NCI-H748 (cell line): ENCODE results near the gene PHLPP2.

ENCODE experiments used
- DNase-seq: peaks from one replicate; lab custom pipeline; 2025; ENCODE audit not compliant: unreplicated experiment; lab: John Stamatoyannopoulos, UW

The PHLPP2 gene, protein sequence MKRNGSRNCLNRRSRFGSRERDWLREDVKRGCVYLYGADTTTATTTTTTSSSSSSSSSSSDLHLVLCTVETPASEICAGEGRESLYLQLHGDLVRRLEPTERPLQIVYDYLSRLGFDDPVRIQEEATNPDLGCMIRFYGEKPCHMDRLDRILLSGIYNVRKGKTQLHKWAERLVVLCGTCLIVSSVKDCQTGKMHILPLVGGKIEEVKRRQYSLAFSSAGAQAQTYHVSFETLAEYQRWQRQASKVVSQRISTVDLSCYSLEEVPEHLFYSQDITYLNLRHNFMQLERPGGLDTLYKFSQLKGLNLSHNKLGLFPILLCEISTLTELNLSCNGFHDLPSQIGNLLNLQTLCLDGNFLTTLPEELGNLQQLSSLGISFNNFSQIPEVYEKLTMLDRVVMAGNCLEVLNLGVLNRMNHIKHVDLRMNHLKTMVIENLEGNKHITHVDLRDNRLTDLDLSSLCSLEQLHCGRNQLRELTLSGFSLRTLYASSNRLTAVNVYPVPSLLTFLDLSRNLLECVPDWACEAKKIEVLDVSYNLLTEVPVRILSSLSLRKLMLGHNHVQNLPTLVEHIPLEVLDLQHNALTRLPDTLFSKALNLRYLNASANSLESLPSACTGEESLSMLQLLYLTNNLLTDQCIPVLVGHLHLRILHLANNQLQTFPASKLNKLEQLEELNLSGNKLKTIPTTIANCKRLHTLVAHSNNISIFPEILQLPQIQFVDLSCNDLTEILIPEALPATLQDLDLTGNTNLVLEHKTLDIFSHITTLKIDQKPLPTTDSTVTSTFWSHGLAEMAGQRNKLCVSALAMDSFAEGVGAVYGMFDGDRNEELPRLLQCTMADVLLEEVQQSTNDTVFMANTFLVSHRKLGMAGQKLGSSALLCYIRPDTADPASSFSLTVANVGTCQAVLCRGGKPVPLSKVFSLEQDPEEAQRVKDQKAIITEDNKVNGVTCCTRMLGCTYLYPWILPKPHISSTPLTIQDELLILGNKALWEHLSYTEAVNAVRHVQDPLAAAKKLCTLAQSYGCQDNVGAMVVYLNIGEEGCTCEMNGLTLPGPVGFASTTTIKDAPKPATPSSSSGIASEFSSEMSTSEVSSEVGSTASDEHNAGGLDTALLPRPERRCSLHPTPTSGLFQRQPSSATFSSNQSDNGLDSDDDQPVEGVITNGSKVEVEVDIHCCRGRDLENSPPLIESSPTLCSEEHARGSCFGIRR (N-terminal part only)

DNA sequence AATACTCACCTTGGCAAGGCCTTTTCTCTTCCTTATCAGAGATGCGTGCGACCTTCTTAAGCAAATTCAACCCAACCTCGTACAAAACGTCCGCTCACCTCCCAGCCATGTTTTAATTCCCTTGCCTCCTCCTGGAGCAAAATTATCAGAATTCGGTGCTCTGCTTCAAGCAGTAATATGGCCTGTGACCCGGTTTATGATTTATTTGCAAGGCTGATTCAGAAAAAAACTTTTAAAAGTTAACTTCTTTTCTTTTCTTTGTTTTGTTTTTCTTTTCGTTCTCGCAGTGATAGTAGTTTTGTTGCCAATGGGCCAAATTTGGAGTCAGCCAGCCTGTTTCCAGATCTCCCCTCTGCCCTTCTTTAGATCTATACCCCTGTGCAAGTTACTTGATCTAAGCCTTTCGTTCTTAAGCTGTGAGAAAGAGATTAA lies at the start of gene PHLPP2:
PHLPP2 (minus strand) TSS at position 382 of the 432 bp plus-strand sequence. CDS start 9,906 bp downstream, outside the sequence.
- no peak for DNase-seq

DNA sequence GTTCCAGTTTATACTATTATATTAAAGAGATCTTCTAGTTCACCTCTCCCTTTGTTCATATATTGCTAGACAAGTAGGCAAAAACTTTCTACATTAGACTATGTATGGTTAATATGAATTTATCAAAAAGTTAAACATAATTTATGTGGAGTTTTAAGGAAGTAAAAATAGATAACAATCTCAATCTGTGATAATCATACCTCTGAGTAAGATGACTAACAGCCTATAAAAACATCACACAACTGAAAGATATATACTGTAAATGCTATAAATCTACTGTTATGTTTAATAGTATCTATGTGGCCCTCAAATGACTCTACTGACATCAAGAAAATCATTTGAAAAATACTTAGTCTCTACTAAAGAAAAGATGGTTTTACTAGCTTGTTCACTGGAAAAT lies 47.1 kb upstream of the PHLPP2 start:
- no peak for DNase-seq

DNA sequence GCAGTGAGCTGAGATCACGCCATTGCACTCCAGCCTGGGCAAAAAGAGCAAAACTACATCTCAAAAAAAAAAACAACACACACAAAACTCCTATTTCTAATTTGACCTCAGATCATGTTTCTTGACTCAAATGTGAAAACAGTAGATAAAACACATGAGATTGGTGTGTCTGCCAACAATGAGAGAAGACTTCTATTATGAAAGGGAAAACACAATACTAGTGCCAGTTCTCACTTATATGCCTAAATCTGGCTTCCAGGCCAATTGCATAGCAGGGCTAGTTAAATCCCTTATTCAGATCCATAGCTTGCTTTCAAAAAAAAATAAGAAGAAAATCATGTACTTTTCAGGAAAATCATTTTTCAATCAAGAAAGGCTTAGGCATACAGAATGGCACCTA lies 44.7 kb upstream of the PHLPP2 start:
- DNase-seq: no peak

DNA sequence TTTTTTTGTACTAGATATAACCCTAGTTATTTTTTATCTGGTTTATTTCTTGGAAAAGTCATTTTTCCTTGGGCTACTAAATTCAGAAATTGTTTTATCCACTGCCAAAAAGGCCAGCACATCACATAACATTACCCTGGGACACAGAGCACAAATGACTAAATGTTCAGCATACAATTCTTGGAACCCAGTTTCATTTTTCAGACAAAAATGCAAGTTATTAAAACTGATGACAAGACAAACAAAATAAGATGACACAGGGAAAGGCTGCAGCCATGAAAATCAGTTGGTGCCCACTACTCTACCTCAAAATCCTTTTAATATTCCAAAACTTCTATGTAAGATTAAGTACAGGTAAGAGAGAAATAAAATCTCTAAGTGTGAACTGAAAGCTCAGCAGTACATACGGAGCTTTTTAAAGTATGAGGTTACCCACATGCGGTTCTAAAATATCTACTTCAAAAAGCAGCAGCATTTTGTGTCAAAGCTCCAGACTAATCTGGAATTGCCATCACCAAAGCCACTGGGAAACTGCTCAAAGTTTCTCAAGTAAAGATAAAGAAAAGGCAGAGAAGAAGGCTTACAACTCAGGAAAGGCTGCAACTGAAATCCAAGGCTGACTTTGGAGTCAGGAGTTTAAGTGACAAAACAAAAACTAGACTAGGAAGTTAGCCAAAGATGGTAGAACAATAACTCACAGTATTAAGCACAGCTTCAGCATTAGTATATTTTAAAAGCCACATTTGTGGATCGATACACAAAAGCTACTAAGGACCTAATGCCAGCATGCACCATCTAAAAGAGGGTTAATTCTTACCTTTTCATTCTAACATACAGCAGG lies 42.8 kb upstream of the PHLPP2 start:
- DNase-seq: no peak

DNA sequence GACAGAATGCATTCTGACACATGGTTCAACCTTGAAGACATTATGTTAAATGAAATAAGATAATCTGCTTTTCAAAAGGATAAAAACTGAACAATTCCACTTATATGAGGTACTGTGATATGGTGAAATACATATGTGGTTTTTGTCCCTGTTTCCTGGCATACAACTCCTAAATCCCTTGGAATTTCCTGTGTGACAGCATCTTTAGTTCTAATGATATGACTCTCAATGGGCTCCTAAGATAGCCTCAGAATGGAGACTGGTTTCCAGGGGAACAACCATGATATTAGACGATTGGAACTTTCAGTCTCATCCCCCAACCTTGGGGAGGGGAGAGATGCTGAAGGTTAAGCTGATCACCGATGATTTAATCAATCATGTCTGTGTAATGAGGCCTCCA lies 37.7 kb upstream of the PHLPP2 start:
- no peak for DNase-seq

DNA sequence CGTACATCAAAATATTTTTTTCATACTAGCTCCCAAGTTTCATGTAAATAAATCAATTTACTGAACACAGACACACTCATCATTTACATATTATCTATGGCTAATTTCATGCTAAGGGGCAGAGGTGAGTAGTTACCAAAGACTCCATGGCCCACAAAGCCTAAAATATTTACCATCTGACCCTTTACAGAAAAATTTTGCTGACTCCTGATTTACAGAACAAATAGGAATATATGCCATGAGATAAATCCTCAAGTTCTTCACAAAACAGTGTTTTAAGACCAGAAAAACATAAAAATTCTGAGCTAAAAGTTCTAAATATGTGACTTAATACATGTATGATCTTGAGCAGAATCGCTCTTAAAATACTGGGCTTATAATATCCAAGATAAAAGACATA lies 36.6 kb upstream of the PHLPP2 start:
- no peak for DNase-seq

DNA sequence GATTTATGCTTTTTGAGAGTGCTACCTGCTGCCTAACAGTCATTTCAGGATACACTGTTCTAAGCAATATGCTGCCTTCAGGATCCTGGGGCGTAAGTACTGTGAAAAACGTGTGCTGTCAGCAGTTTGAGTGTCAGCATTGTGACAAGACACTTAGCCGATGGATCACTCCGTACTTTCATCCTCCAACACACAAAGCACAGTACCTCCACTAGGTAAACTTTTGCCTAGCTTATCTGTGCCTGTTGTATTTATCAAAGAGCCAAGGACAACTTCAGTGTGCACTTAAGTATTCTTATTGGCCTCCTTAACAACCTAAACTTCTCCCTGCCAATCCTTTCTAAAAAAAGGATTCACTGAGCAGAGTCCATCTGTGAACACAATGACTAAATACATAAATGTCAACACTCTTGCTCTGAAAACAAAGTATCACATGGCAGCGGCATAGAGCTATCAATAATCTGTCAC lies 33.8 kb upstream of the PHLPP2 start:
- no peak for DNase-seq

DNA sequence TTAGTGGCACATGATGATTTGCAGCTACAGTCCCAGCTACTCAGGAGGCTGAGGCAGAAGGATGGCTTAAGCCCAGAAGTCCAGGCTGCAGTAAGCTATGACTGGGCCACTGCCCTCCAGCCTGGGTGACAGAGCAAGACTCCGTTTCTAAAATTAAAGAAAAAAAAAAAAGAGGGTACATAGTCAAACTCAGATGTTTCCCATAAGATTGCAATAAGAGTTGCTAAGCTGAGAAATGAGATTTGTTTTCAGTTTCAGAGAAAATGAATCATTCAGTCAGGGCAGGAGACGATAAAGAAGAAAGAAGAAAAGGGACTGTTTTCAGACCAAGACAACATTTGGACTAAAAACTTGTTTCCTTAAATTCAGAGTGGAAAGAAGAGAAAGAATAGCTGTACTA lies 30.2 kb upstream of the PHLPP2 start:
- no peak for DNase-seq

DNA sequence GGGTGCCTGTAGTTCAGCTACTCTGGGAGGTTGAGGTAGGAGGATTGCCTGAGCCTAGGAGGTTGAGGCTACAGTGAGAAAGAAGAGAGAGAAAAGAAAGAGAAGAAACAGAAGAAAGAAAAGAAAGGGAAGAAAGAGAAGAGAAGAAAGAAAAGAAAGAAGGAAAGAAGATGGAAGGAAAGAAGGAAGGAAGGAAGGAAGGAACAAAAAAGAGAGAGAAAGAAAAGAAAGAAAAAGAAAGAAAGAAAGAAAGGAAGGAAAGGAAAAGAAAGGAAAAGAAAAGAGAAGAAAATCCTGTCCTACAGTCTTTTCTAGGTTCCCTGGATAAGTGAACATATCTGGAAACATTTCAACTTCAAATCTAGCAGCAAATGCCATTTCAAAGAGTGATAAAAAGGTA lies 29.6 kb upstream of the PHLPP2 start:
- no peak for DNase-seq

DNA sequence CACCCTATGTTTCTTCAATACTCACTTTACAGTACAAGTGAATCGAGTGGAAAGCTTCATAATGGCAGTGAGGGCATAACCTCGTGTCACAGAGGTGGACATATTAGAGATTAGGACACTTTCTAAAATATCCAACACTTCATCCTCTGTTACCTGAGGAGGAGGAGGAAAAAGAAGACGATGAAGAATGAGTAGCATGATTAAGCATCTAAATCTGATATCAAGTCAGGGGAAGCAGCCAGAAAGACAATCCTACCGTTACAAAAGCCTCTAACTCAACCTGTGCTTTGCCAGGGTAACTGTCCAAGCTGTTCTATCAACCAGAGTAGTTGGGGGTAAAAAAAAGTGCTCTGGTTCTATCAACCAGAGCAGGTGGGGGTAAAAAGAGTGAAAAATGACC lies 23.7 kb upstream of the PHLPP2 start:
- DNase-seq: no peak

DNA sequence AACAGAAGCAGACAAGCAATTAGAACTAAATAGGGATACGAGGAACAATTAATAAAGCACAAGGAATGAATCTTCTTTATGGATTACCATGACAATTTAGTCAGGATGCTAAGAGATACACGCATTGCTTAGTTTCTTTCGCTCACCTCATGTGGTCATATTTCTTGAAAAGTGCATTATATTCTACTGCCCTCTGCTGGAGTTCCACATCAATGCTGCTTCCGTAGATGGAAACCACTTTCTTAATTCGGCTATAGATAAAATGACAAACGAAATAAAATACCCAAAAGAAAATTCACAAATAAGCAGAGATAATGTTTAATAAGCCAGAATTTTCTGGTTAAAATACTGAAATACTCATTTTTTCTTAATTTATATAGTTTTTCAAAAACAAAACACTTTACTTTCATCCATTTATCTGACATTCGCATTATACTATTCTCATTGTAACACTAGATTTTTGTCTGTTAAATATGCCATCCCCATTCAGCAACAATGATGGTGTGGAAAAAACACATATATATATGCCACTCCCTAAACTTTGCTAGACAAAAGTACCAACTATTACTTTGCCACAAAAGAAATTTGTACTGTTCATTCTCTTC lies 22.0 kb upstream of the PHLPP2 start:
- DNase-seq: peak; percentile 10

DNA sequence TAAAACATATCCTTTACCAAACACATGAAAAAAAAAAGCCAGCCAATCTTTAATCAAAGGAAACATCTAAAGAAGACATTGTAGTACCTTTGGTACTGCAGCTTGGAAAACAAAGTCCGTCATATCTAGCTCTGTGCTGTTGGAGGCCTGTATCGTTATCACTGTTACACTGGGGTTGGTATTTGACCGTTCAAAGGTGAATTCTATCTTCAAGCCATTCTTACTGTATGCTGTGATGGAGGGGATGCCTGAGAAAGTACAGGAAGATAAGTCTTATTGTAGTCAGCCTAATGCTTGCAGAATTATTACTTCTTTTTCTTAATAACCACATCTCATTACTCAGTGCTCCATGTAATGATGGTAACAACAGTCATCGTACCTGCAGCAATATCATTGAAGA lies 14.4 kb upstream of the PHLPP2 start:
- no peak for DNase-seq

DNA sequence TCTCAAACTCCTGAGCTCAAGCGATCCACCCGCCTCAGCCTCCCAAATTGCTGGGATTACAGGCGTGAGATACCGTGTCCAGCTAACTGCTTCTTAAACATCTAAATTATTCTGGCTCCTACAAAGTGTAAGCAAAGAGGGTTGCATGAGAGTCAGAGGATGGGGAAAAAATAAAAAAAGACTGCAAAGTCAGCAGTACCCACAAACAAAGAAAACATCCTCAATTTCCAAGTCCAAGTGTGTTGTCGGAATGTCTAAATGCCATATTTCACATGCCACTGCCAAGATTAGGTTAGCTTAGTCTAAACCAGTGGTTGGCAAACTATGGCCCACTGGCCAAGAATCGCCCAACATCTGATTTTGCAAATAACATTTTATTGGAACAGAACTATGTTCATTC lies 13.0 kb upstream of the PHLPP2 start:
- DNase-seq: no peak

DNA sequence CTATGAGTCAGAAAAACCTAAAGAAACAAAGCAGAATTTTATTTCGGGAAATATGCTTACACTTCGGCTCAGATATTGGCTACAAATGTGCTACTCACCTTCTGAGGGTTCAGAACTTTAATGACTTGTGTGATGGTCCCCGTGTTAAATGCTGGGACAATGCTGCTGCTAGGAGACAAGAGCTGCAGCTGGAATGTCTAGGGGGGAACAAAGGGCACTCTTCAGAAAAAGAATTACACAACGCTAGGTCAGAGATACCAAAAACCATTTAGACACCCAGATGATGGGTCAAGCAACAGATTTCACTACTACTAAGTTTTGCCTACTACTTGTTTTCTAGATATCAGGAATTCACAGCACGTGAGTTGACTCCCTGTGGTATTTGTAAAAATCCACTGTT lies 10.0 kb upstream of the PHLPP2 start:
- DNase-seq: no peak

DNA sequence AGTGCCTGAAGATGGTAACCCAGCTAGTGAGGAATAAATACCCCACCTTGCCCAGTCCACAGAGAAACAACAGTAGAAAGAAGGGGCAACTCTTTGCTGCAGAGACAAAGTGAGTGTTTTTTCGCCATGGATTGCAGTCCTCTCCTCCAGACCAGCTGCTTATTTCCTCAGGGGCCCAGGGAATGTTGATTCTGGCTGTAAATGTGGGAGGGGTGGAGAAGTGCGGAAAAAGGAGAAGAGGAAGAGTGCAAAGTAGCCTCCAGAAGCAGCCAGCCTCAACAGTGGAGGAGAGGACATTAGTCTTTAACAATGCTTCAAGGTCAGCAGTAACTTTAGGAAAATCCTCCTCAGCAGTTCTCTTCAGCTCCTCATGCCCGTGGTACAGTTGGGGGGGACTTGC lies 8.1 kb upstream of the PHLPP2 start:
- no peak for DNase-seq

DNA sequence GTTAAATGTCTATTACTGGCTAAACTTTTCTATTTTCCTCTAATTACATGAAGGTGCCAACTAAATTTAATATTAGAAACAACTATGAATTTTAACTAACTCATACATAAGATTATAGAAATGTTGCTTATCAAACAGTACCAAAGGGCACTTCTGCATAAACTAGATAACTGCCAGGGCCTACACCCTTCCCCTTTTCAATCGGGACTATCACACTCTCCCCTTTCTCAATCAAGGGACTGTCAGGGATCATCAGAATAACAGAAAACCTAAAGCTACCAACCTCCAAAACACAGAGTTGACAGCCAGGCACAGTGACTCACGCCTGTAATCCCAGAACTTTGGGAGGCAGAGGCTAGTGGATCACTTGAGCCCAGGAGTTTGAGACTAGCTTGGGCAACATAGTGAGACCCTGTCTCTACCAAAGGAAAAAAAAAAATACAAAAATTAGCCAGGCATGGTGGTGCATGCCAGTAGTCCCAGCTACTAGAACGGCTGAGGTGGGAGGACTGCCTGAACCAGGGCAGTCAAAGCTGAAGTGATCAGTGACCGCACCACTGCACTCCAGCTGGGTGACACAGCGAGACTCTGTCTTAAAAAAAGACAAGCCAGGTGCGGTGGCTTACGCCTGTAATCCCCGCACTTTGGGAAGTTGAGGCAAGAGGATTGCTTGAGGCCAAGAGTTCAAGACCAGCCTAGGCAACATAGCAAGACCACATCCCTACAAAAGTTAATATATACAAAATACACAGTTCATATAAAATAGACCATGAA lies 3.2 kb upstream of the PHLPP2 start:
- DNase-seq: no peak

DNA sequence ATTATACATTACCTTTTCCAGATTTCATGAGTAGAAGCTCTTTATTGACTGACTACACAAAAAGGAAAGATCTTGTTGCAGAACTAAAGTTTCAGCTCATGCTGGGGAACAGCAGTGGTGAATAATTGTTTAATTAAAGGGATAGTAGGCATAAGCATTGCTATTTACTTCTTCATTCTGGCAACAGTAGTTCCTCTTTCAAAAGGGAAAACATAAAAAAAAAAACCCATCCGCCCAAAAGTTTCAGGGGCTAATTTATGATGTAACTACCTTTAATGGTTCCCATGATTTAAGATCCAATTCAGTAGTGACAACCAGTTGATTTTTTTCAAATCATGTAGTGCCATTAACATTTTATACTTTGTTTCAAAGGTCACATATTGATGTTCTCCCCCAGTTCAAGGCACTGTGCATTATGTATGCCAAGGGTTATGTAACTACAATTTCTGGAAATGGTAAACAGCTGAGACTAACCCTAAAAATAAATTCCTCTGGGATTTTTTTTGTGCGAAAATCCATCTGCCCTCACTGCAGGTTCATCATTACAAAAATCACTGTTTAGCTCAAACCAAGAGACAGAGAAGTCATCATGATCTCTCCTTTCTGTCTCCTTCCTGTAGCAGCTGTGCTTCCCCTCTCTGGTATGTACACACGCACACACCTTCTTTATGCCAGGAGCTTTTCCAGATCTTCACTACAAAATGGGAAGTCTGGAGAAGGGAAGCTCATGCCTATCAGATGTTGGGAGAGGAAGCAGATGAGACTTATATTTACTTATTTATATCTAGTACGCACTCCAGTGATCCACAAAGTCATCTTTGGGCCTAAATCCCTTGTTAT lies 2.2 kb upstream of the PHLPP2 start:
- DNase-seq: no peak

DNA sequence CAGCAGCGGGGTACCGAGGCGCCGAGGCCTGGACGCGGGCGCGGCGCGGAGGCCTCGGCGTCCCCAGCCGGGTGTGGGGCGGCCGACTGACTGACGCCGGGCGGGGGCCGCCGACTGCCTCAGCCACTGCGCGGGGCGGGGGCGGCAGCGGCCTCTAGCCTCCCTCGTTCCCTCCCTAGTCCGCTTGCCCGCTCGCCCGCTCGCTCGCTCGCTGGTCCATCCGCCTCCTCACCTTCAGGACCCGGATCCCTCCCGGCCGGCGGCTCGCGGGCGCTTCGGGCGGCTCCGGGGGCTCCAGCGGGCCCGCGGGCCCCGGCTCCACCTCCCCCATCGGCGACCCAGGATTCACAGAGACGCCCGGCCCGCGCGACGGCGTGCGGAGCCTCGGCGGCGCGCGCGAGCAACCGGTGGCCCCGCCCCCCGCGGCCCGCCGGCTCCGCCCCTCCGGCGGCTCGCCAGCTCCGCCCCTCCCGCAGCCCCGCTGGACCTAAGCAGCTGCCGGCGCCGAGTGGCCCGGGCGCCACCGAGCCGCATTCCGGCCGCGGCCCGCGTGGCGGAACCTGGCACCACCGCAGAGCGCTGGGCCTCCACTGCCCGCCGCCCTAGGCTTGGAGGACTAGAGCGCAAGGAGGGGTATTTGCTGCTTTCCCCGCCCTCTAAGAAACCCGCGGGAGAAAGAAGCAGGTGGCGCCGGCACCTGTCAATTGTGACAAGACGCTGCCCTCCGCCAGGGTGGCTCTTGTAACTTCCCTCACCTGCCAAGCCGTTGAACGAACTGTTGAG lies 773 bp downstream of the PHLPP2 start:
- peak; percentile 82 for DNase-seq
